ENCODE measurements around the gene TEAD3.

DNA sequence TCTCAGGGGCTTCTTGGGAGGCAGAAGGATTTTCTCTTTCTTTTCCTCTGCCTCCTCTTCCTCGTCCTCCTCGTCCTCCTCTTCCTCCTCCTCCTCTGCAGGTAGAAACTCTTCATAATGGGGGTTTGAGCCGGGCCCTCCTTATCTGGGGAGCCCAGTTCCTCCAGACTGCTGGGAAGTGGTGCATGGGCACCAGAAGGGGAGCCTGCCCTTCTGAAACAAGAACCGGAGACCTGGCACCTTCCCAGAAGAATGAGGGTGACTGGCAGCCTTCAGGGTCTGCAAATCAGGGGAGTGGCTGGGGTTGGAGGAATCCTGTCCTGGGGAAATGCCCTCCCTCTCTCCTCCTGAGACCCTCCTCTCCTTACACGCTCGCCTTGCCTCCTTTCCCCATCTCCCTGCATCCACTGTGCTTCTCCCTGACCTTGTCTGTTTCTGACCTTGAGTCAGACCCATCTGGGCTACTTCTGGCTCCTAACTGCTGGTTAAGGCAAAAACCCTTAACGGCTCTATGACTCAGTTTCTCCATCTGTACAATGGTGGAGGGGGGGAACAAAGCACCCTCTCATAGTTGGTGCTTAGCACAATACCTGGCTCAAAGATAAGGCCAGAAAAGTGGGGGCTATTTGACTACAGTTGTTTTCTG lies 14.2 kb upstream of the TEAD3 start:
- no peak for TF ChIP-seq POLR2A (IDR thresholded peaks at IDR 0.05; ENCODE audit: low read length)
- TF ChIP-seq GATA1 (IDR thresholded peaks at IDR 0.05; ENCODE audit: low read depth, low read length): no peak

Measured in erythroblast (primary cell).